Fibroblast of pulmonary artery (primary cell): Measurements from ENCODE around the gene ARHGAP42.

Source experiments
- DNase-seq: peaks from one replicate; pipeline ENCODE4 v3.0.0-alpha.2; 2010; ENCODE audit warnings: low read depth
- H3K4me3 ChIP-seq: replicated peaks from 2 replicates; pipeline ENCODE4 v1.5.1; 2011; ENCODE audit warnings: low read depth, mild to moderate bottlenecking, control low read depth, low read length, moderate library complexity
- CTCF ChIP-seq: IDR thresholded peaks from 2 replicates; pipeline ENCODE4 v1.5.1; 2011; ENCODE audit warnings: mild to moderate bottlenecking, control low read depth, low read length, inconsistent platforms; ENCODE audit errors: missing control alignments

Gene ARHGAP42

GRCh38 chr11:100735949-100736675 is 49.0 kb downstream of the ARHGAP42 start:
- H3K4me3 ChIP-seq: no peak overlapping the region
- peak; percentile 62 for DNase-seq
- TF ChIP-seq CTCF: no peak

- no peak for DNase-seq
- TF ChIP-seq CTCF: no peak
- no peak overlapping the region for H3K4me3 ChIP-seq
Measured at GRCh38 chr11:100738701-100739270, 51.7 kb downstream of the ARHGAP42 start.

GRCh38 chr11:100739666-100740065 is 52.6 kb downstream of the ARHGAP42 start:
- peak; percentile 93 for DNase-seq
- H3K4me3 ChIP-seq: no peak overlapping the region
- TF ChIP-seq CTCF: no peak

GRCh38 chr11:100740440-100740839 is 53.4 kb downstream of the ARHGAP42 start:
- H3K4me3 ChIP-seq: no peak overlapping the region
- DNase-seq: peak; percentile 75
- no peak for TF ChIP-seq CTCF

- no peak for TF ChIP-seq CTCF
- H3K4me3 ChIP-seq: no peak overlapping the region
- DNase-seq: no peak
Measured at GRCh38 chr11:100741866-100742625, 55.0 kb downstream of the ARHGAP42 start.

GRCh38 chr11:100746448-100746847 is 59.4 kb downstream of the ARHGAP42 start:
- H3K4me3 ChIP-seq: no peak overlapping the region
- no peak for TF ChIP-seq CTCF
- DNase-seq: no peak
